Nephron (organoid): ENCODE results near the gene GHITM.
"Not testable (repeated sequence)": the region's sequence is repeated elsewhere in the genome, so short reads cannot be mapped to it uniquely, and the experiment has no call there.

ENCODE experiments used
- H3K27ac Mint-ChIP-seq, 3 experiments: 2 replicates each; pipeline ENCODE4 v1.8.0; 2020; ENCODE audit warnings: mixed read lengths in 3 of 3, mild to moderate bottlenecking in 2 of 3, moderate library complexity in 1 of 3
- H3K27me3 Mint-ChIP-seq: 2 replicates; pipeline ENCODE4 v1.8.0; 2021; ENCODE audit warnings: low read depth, mild to moderate bottlenecking, moderate library complexity, mixed read lengths
- H3K36me3 Mint-ChIP-seq: 2 replicates; pipeline ENCODE4 v1.8.0; 2020; ENCODE audit warnings: low read depth, mixed read lengths
- H3K4me1 Mint-ChIP-seq: 2 replicates; pipeline ENCODE4 v1.8.0; 2020; ENCODE audit warnings: mixed read lengths
- H3K4me3 Mint-ChIP-seq, 3 experiments: 2 replicates each; pipeline ENCODE4 v1.8.0; 2020; ENCODE audit warnings: mild to moderate bottlenecking in 3 of 3, mixed read lengths in 3 of 3, moderate library complexity in 2 of 3
- H3K9me3 Mint-ChIP-seq: 2 replicates; pipeline ENCODE4 v1.8.0; 2020; ENCODE audit warnings: mixed read lengths
- TF ChIP-seq, protein P1 (sequence below), 3 experiments: fragments of 200-600 bp; sonication (generic); IDR thresholded peaks; one replicate each; pipeline ENCODE4 v1.5.0; 2021; ENCODE audit warnings: antibody characterized with exemption in 3 of 3; ENCODE audit not compliant: unreplicated experiment in 3 of 3

Gene GHITM

DNA sequence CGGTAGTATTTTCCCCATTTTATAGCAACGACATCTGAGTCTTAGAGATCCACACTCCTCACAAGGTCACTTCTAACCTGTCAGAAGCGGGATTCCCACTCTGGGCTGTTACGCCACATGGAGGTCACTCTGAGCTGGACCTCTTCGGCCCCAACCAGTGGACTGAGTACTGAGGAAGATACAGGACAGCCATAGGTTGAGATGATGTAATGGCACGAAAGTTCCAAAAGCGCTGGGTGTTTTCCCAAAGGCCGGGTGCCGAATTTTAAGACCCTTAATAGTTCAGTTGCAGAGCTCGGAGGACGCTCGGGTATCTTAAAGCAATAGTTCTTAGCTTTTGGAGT is 699 bp downstream of the GHITM start:
- H3K9me3 Mint-ChIP-seq, result no peaks in the 10 kb centered on the region
- H3K4me3 Mint-ChIP-seq, result peak overlapping the region; percentile 85 to 93 (median 89)
- peaks cover 34% of the 10 kb centered on the region for H3K4me1 Mint-ChIP-seq
- no peaks in the 10 kb centered on the region for H3K27me3 Mint-ChIP-seq
- H3K36me3 Mint-ChIP-seq, result peaks cover 20% of the 10 kb centered on the region
- TF ChIP-seq, protein P1, sequence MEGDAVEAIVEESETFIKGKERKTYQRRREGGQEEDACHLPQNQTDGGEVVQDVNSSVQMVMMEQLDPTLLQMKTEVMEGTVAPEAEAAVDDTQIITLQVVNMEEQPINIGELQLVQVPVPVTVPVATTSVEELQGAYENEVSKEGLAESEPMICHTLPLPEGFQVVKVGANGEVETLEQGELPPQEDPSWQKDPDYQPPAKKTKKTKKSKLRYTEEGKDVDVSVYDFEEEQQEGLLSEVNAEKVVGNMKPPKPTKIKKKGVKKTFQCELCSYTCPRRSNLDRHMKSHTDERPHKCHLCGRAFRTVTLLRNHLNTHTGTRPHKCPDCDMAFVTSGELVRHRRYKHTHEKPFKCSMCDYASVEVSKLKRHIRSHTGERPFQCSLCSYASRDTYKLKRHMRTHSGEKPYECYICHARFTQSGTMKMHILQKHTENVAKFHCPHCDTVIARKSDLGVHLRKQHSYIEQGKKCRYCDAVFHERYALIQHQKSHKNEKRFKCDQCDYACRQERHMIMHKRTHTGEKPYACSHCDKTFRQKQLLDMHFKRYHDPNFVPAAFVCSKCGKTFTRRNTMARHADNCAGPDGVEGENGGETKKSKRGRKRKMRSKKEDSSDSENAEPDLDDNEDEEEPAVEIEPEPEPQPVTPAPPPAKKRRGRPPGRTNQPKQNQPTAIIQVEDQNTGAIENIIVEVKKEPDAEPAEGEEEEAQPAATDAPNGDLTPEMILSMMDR (IDR thresholded peaks at IDR 0.05; ENCODE audit: unreplicated experiment in 3 of 3), result no peak
- peak overlapping the region; percentile 93 to 96 (median 95) for H3K27ac Mint-ChIP-seq

- Mint-ChIP-seq H3K36me3 (peaks cover 71% of the 10 kb centered on the region), H3K27ac (no peak overlapping the region), H3K27me3 (no peaks in the 10 kb centered on the region), H3K9me3 (no peaks in the 10 kb centered on the region), H3K4me1 (no peaks in the 10 kb centered on the region), H3K4me3 (no peak overlapping the region)
- TF ChIP-seq, protein P1 (IDR thresholded peaks at IDR 0.05; ENCODE audit: unreplicated experiment in 3 of 3), result no peak
Measured at GRCh38 chr10:84147347-84147746, 8.0 kb downstream of the GHITM start.

- not testable (repeated sequence) for H3K4me3 Mint-ChIP-seq, H3K4me1 Mint-ChIP-seq, H3K27ac Mint-ChIP-seq, H3K27me3 Mint-ChIP-seq, H3K9me3 Mint-ChIP-seq
- peaks cover 74% of the 10 kb centered on the region for H3K36me3 Mint-ChIP-seq
- TF ChIP-seq, protein P1 (IDR thresholded peaks at IDR 0.05; ENCODE audit: unreplicated experiment in 3 of 3), result peak; percentile 74 to 83 (median 80)
Measured at GRCh38 chr10:84148006-84148597, 8.8 kb downstream of the GHITM start.

DNA sequence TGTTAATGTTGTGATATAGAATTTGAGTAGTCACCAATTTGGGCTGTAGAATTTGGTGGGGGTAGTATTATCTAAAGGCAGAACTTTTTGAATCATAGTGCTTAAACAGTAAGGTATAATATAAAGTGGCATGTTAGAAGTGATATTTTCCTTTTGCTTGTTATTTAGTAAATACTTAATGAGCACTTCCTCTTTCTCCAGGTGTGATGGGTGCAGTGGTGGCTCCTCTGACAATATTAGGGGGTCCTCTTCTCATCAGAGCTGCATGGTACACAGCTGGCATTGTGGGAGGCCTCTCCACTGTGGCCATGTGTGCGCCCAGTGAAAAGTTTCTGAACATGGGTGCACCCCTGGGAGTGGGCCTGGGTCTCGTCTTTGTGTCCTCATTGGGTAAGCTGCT is 10.5 kb downstream of the GHITM start:
- no peaks in the 10 kb centered on the region for H3K27me3 Mint-ChIP-seq
- TF ChIP-seq, protein P1 (IDR thresholded peaks at IDR 0.05; ENCODE audit: unreplicated experiment in 3 of 3), result no peak
- H3K4me3 Mint-ChIP-seq, result no peak overlapping the region

GRCh38 chr10:84152769-84153168 is 13.5 kb downstream of the GHITM start:
- no peaks in the 10 kb centered on the region for H3K4me1 Mint-ChIP-seq
- TF ChIP-seq, protein P1 (IDR thresholded peaks at IDR 0.05; ENCODE audit: unreplicated experiment in 3 of 3), result no peak
- H3K4me3 Mint-ChIP-seq, result no peak overlapping the region
- no peaks in the 10 kb centered on the region for H3K9me3 Mint-ChIP-seq
- H3K27ac Mint-ChIP-seq, result no peak overlapping the region
- peaks cover 2% of the 10 kb centered on the region for H3K27me3 Mint-ChIP-seq
- H3K36me3 Mint-ChIP-seq, result peaks cover 56% of the 10 kb centered on the region

More for the DNA sequence above, 10.5 kb downstream of the GHITM start:
- peaks cover 70% of the 10 kb centered on the region for H3K36me3 Mint-ChIP-seq
- no peaks in the 10 kb centered on the region for H3K9me3 Mint-ChIP-seq
- no peaks in the 10 kb centered on the region for H3K4me1 Mint-ChIP-seq
- no peak overlapping the region for H3K27ac Mint-ChIP-seq

DNA sequence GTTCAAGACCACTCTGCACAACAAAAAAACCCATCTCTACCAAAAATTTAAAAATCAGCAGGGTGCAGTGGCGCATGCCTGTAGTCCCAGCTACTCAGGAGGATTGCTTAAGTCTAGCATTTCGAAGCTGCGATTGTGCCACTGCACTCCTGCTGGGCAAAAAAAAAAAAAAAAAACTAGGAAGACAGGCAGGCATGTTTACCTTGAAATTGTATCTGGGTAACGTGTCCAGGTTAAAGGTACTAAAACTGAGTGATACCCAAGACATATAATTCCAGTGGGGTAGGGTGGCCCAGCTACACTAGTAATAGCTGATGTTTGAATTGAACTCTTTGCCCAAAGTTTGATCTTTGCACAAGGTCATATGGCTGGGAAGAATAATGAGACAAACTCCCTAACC is 16.2 kb downstream of the GHITM start:
- H3K9me3 Mint-ChIP-seq, result no peaks in the 10 kb centered on the region
- TF ChIP-seq, protein P1 (IDR thresholded peaks at IDR 0.05; ENCODE audit: unreplicated experiment in 3 of 3), result no peak
- H3K4me3 Mint-ChIP-seq, result no peak overlapping the region
- H3K27me3 Mint-ChIP-seq, result peaks cover 9% of the 10 kb centered on the region
- H3K36me3 Mint-ChIP-seq, result peaks cover 37% of the 10 kb centered on the region
- peaks cover 9% of the 10 kb centered on the region for H3K4me1 Mint-ChIP-seq
- no peak overlapping the region for H3K27ac Mint-ChIP-seq
